GM19372 (cell line): ENCODE data around the gene JUNB.

Experiments used
- ATAC-seq: cut with Tn5 transposase; IDR thresholded peaks from one replicate; pipeline ENCODE4 v1.9.1; 2021; ENCODE audit warnings: mild to moderate bottlenecking, low read depth, moderate library complexity; ENCODE audit not compliant: unreplicated experiment

JUNB gene

GRCh38 chr19:12791345-12792050, at the start of gene JUNB:
Gene JUNB, plus strand, starts transcription at chr19:12791486. Its CDS starts 286 bp downstream, at chr19:12791772.
- peak; percentile 25 for ATAC-seq

GRCh38 chr19:12745166-12745897, 46.0 kb upstream of the JUNB start:
- no peak for ATAC-seq

- no peak for ATAC-seq
Observed at GRCh38 chr19:12748489-12748888, 42.8 kb upstream of the JUNB start.

GRCh38 chr19:12749938-12750521, 41.3 kb upstream of the JUNB start:
- ATAC-seq: no peak

- ATAC-seq: no peak
Observed at GRCh38 chr19:12750851-12751250, 40.4 kb upstream of the JUNB start.

GRCh38 chr19:12751635-12752034, 39.7 kb upstream of the JUNB start, which contains the start of gene BEST2:
Gene BEST2, plus strand, starts transcription at chr19:12751791. Its CDS starts 802 bp downstream, at chr19:12752593.
- ATAC-seq: no peak

- no peak for ATAC-seq
Observed at GRCh38 chr19:12752056-12752781, 39.1 kb upstream of the JUNB start.

- ATAC-seq: no peak
Observed at GRCh38 chr19:12754465-12755196, 36.7 kb upstream of the JUNB start.

- no peak for ATAC-seq
Observed at GRCh38 chr19:12756150-12756883, 35.0 kb upstream of the JUNB start.

GRCh38 chr19:12757544-12758274, 33.6 kb upstream of the JUNB start:
- ATAC-seq: no peak

GRCh38 chr19:12759686-12760085, 31.6 kb upstream of the JUNB start:
- no peak for ATAC-seq

GRCh38 chr19:12763100-12763499, 28.2 kb upstream of the JUNB start:
- ATAC-seq: no peak

GRCh38 chr19:12764698-12765097, 26.6 kb upstream of the JUNB start:
- no peak for ATAC-seq

- no peak for ATAC-seq
Observed at GRCh38 chr19:12766051-12766521, 25.2 kb upstream of the JUNB start.

GRCh38 chr19:12767150-12767549, 24.1 kb upstream of the JUNB start:
- no peak for ATAC-seq

- no peak for ATAC-seq
Observed at GRCh38 chr19:12767666-12768065, 23.6 kb upstream of the JUNB start.

- ATAC-seq: no peak
Observed at GRCh38 chr19:12769689-12770088, 21.6 kb upstream of the JUNB start.

- ATAC-seq: no peak
Observed at GRCh38 chr19:12770922-12771321, 20.4 kb upstream of the JUNB start.

- no peak for ATAC-seq
Observed at GRCh38 chr19:12772323-12772722, 19.0 kb upstream of the JUNB start.
